Activated T-cell treated with anti-CD3 and anti-CD28 coated beads, Interleukin-2, amount 50 U/mL, for 1 hour (primary cell): ENCODE measurements around the gene EFNA2.

Source experiments
- DNase-seq: peaks from one replicate; pipeline ENCODE4 v3.0.0-alpha.2; 2020

Gene EFNA2

GRCh38 chr19:1284979-1285736, 515 bp upstream of the EFNA2 start:
- no peak for DNase-seq

- no peak for DNase-seq
Measured at GRCh38 chr19:1286487-1287353, 1.0 kb downstream of the EFNA2 start.

- DNase-seq = no peak
Measured at GRCh38 chr19:1287354-1288225, 1.9 kb downstream of the EFNA2 start.

- DNase-seq = no peak
Measured at GRCh38 chr19:1288226-1288612, 2.5 kb downstream of the EFNA2 start.

- DNase-seq = no peak
Measured at GRCh38 chr19:1288833-1289685, 3.4 kb downstream of the EFNA2 start.

GRCh38 chr19:1289686-1290025, 4.0 kb downstream of the EFNA2 start:
- no peak for DNase-seq

GRCh38 chr19:1290196-1290702, 4.6 kb downstream of the EFNA2 start:
- no peak for DNase-seq

GRCh38 chr19:1290703-1291651, 5.3 kb downstream of the EFNA2 start:
- no peak for DNase-seq

GRCh38 chr19:1291761-1292418, 6.2 kb downstream of the EFNA2 start:
- no peak for DNase-seq

- no peak for DNase-seq
Measured at GRCh38 chr19:1292419-1293151, 6.9 kb downstream of the EFNA2 start.

GRCh38 chr19:1293782-1294604, 8.3 kb downstream of the EFNA2 start:
- no peak for DNase-seq

GRCh38 chr19:1294688-1295087, 9.0 kb downstream of the EFNA2 start:
- no peak for DNase-seq

GRCh38 chr19:1295169-1296012, 9.7 kb downstream of the EFNA2 start:
- DNase-seq = peak; percentile 61

GRCh38 chr19:1296078-1296477, 10.4 kb downstream of the EFNA2 start:
- DNase-seq = no peak

- no peak for DNase-seq
Measured at GRCh38 chr19:1296575-1297271, 11.1 kb downstream of the EFNA2 start.

- DNase-seq = no peak
Measured at GRCh38 chr19:1298235-1298634, 12.6 kb downstream of the EFNA2 start.

- DNase-seq = no peak
Measured at GRCh38 chr19:1299801-1300200, 14.1 kb downstream of the EFNA2 start.
